Caco-2 (cell line): ENCODE measurements around the gene TOE1. TPM values are rescaled to one million over a fixed set of nuclear protein-coding genes. Genes with fewer than 3 reads are reported as not detected.

ENCODE experiments used
- BruUV-seq: library from RNA; stranded (reverse); fragments of 400-500 nt; replicated peaks from 2 replicates; lab custom pipeline; 2021; lab: Mats Ljungman, UMichigan
- CTCF ChIA-PET: fragments of 300-600 bp; sonication (Branson Sonifier 250); formaldehyde crosslinking; loops from one replicate; lab custom pipeline; 2022; ENCODE audit warnings: antibody characterized with exemption; lab: Charles Lee
- POLR2A ChIA-PET: fragments of 300-600 bp; sonication (Branson Sonifier 250); formaldehyde crosslinking; loops from one replicate; lab custom pipeline; 2022; ENCODE audit warnings: antibody characterized with exemption; lab: Charles Lee
- DNase-seq, 2 experiments: peaks; one replicate each; pipeline versions ENCODE4 v3.0.0 to v3.0.0-alpha.2; 2020 to 2022
- H3K27me3 ChIP-seq: replicated peaks from 2 replicates; pipeline ENCODE4 v1.6.0; 2011; ENCODE audit warnings: low read length; ENCODE audit not compliant: control insufficient read depth, insufficient read depth
- H3K36me3 ChIP-seq: 2 replicates; pipeline ENCODE4 v1.5.1; 2011; ENCODE audit warnings: low read length; ENCODE audit not compliant: control insufficient read depth, insufficient read depth
- H3K4me1 ChIP-seq: fragments of 250-450 bp; sonication (Bioruptor Pico); 2 replicates; pipeline ENCODE4 v1.5.1; 2020; ENCODE audit warnings: mild to moderate bottlenecking
- H3K4me3 ChIP-seq: 2 replicates; pipeline ENCODE4 v1.5.1; 2011; ENCODE audit warnings: low read depth, mild to moderate bottlenecking, control low read depth, low read length
- H3K9me3 ChIP-seq: fragments of 250-450 bp; sonication (Bioruptor Pico); 2 replicates; pipeline ENCODE4 v1.5.1; 2020; ENCODE audit warnings: mild to moderate bottlenecking, moderate library complexity
- H3K27ac Mint-ChIP-seq: one replicate; pipeline ENCODE4 v1.8.0; 2022; ENCODE audit warnings: mixed read lengths; ENCODE audit not compliant: unreplicated experiment
- H3K27me3 Mint-ChIP-seq: one replicate; pipeline ENCODE4 v1.8.0; 2022; ENCODE audit warnings: mixed read lengths; ENCODE audit not compliant: insufficient read depth, unreplicated experiment
- H3K36me3 Mint-ChIP-seq: one replicate; pipeline ENCODE4 v1.8.0; 2022; ENCODE audit warnings: mild to moderate bottlenecking, mixed read lengths; ENCODE audit not compliant: insufficient read depth, unreplicated experiment
- H3K4me1 Mint-ChIP-seq: one replicate; pipeline ENCODE4 v1.8.0; 2022; ENCODE audit warnings: low read depth, mixed read lengths; ENCODE audit not compliant: unreplicated experiment
- H3K4me3 Mint-ChIP-seq: one replicate; pipeline ENCODE4 v1.8.0; 2022; ENCODE audit warnings: mild to moderate bottlenecking, moderate library complexity, mixed read lengths; ENCODE audit not compliant: unreplicated experiment
- H3K9me3 Mint-ChIP-seq: one replicate; pipeline ENCODE4 v1.8.0; 2022; ENCODE audit warnings: mixed read lengths; ENCODE audit not compliant: unreplicated experiment
- CTCF ChIP-seq, 2 experiments: fragments of 200-600 bp in 1 of 2; IDR thresholded peaks; 1 replicate in 1 of 2; 2 replicates in 1 of 2; pipeline versions ENCODE4 v1.5.1 to v1.8.0; 2011 to 2022; ENCODE audit warnings: antibody characterized with exemption in 1 of 2, control low read depth in 1 of 2, inconsistent platforms in 1 of 2, low read depth in 1 of 2, low read length in 1 of 2, mild to moderate bottlenecking in 1 of 2, moderate library complexity in 1 of 2; ENCODE audit not compliant: insufficient read depth in 1 of 2, severe bottlenecking in 1 of 2, unreplicated experiment in 1 of 2
- intact Hi-C: fragments of 100-400 bp; cut with micrococcal nuclease; formaldehyde crosslinking; loops from one replicate; pipeline ENCODE4 v1.10.0; 2022; ENCODE audit not compliant: unreplicated experiment
- total RNA-seq: library from RNA; stranded (reverse); gene quantifications from 2 replicates; pipeline ENCODE4 v1.2.3, GENCODE V29; 2022

Gene TOE1
- total RNA-seq, 1 experiment from 2014 or later, result 15.5 TPM

- Histone ChIP-seq H3K27me3 (no peaks in the 10 kb centered on the region), H3K9me3 (no peaks in the 10 kb centered on the region), H3K4me1 (peaks cover 29% of the 10 kb centered on the region), H3K36me3 (no peaks in the 10 kb centered on the region), H3K4me3 (peak overlapping the region; percentile 98)
- peak overlapping the region; percentile 93 for H3K27ac Mint-ChIP-seq
- peaks cover 16% of the 10 kb centered on the region for H3K4me1 Mint-ChIP-seq
- peak in 1 of 2 experiments; percentile 43 for DNase-seq
- no peaks in the 10 kb centered on the region for H3K27me3 Mint-ChIP-seq
- no peak for TF ChIP-seq CTCF (IDR thresholded peaks at IDR 0.05; ENCODE audit: insufficient read depth in 1 of 2, low read depth in 1 of 2, low read length in 1 of 2, severe bottlenecking in 1 of 2, unreplicated experiment in 1 of 2)
- CTCF ChIA-PET, result interaction anchor here (0.6 to 1.9 kb wide), 4 partner anchors 22 to 405 kb away, joined by 3 to 14 read pairs (median 4); partner anchors contain the start of genes TESK2 and UROD
- peak overlapping the region; percentile 89 for H3K4me3 Mint-ChIP-seq
- H3K9me3 Mint-ChIP-seq, result no peaks in the 10 kb centered on the region
- BruUV-seq, result TSS peak; percentile 16
- POLR2A ChIA-PET, result interaction anchor here (0.6 to 4.6 kb wide), 7 partner anchors 14 to 507 kb away, joined by 3 to 68 read pairs (median 5); partner anchors contain the start of genes MUTYH, TESK2 and TOE1
- H3K36me3 Mint-ChIP-seq, result peaks cover 53% of the 10 kb centered on the region
- intact Hi-C loops, result no loop called here
Measured at GRCh38 chr1:45325851-45326506, 14.0 kb upstream of the TOE1 start.

- Histone ChIP-seq H3K4me1 (peaks cover 36% of the 10 kb centered on the region), H3K4me3 (peak within 1 kb of the TSS; percentile 98), H3K27me3 (no peaks in the 10 kb centered on the region), H3K9me3 (no peaks in the 10 kb centered on the region), H3K36me3 (peaks cover 2% of the 10 kb centered on the region; the same call in 1 of the 2 replicates)
- BruUV-seq, result TSS peak; percentile 67
- peak; percentile 88 to 91 for DNase-seq
- ChIA-PET POLR2A (interaction anchor here (1.0 to 4.6 kb wide), 8 partner anchors 9 to 507 kb away, joined by 3 to 68 read pairs (median 5); partner anchors contain the start of genes MUTYH, TESK2 and TOE1), CTCF (interaction anchor here (1.2 to 1.9 kb wide), 2 partner anchors 23 to 315 kb away, joined by 4 to 14 read pairs; partner anchors contain the start of gene UROD)
- no peaks in the 10 kb centered on the region for H3K9me3 Mint-ChIP-seq
- TF ChIP-seq CTCF (IDR thresholded peaks at IDR 0.05; ENCODE audit: insufficient read depth in 1 of 2, low read depth in 1 of 2, low read length in 1 of 2, severe bottlenecking in 1 of 2, unreplicated experiment in 1 of 2), result peak in 1 of 2 experiments; percentile 6
- peak within 1 kb of the TSS; percentile 89 for H3K4me3 Mint-ChIP-seq
- H3K27ac Mint-ChIP-seq, result peak within 1 kb of the TSS; percentile 93
- intact Hi-C loops, result no loop called here
- peaks cover 53% of the 10 kb centered on the region for H3K36me3 Mint-ChIP-seq
- peaks cover 16% of the 10 kb centered on the region for H3K4me1 Mint-ChIP-seq
- no peaks in the 10 kb centered on the region for H3K27me3 Mint-ChIP-seq
Measured at GRCh38 chr1:45326627-45327623, 13.0 kb upstream of the TOE1 start, which contains the start of gene HPDL. Gene HPDL, plus strand, starts transcription at chr1:45326895. Its CDS starts 254 bp downstream, at chr1:45327149.
